Neural cell (in vitro differentiated cells): ENCODE measurements around the gene NFIA. TPM values are rescaled to one million over a fixed set of nuclear protein-coding genes. Genes with fewer than 3 reads are reported as not detected.

ENCODE experiments used
- H2AFZ ChIP-seq: fragments of 200-600, 300-800 bp; sonication (generic), shearing (Covaris generic); 2 replicates; pipeline ENCODE4 v1.6.0; 2014; ENCODE audit warnings: low read depth, mild to moderate bottlenecking, antibody characterized with exemption, low read length, moderate library complexity
- H3F3A ChIP-seq: fragments of 200-600 bp; shearing (Covaris generic); 2 replicates; pipeline ENCODE4 v1.6.1; 2016; ENCODE audit warnings: mild to moderate bottlenecking, moderate library complexity, mixed read lengths, antibody characterized with exemption, low read length; ENCODE audit not compliant: insufficient read depth, poor library complexity, severe bottlenecking
- H3K27ac ChIP-seq: fragments of 200-600, 300-800 bp; sonication (generic), shearing (Covaris generic); 2 replicates; pipeline ENCODE4 v1.5.1; 2014; ENCODE audit warnings: mild to moderate bottlenecking, low read length, moderate library complexity
- H3K27me3 ChIP-seq: fragments of 300-800, 200-600 bp; sonication (generic), shearing (Covaris generic); 2 replicates; pipeline ENCODE4 v1.6.0; 2014; ENCODE audit warnings: mild to moderate bottlenecking, low read depth, low read length, moderate library complexity; ENCODE audit not compliant: insufficient read depth
- H3K36me3 ChIP-seq: fragments of 300-800, 200-600 bp; sonication (generic), shearing (Covaris generic); 2 replicates; pipeline ENCODE4 v1.5.1; 2014; ENCODE audit warnings: mild to moderate bottlenecking, antibody characterized with exemption, low read length, moderate library complexity; ENCODE audit not compliant: insufficient read depth
- H3K4me2 ChIP-seq: fragments of 300-800, 200-600 bp; sonication (generic), shearing (Covaris generic); 2 replicates; pipeline ENCODE4 v1.6.0; 2014; ENCODE audit warnings: mild to moderate bottlenecking, low read length
- H3K4me3 ChIP-seq: fragments of 300-800, 200-600 bp; sonication (generic), shearing (Covaris generic); 2 replicates; pipeline ENCODE4 v1.5.1; 2014; ENCODE audit warnings: mild to moderate bottlenecking, low read length, moderate library complexity
- H3K79me2 ChIP-seq: fragments of 200-600 bp; shearing (Covaris generic); replicated peaks from 2 replicates; pipeline ENCODE4 v1.6.0; 2014; ENCODE audit warnings: mild to moderate bottlenecking, low read length, moderate library complexity; ENCODE audit not compliant: insufficient read depth
- H3K9ac ChIP-seq: fragments of 300-800, 200-600 bp; sonication (generic), shearing (Covaris generic); 2 replicates; pipeline ENCODE4 v1.6.1; 2016; ENCODE audit warnings: mild to moderate bottlenecking, low read length, mixed read lengths
- H3K9me2 ChIP-seq: fragments of 200-600 bp; shearing (Covaris generic); 2 replicates; pipeline ENCODE4 v1.6.1; 2016; ENCODE audit warnings: mild to moderate bottlenecking, low read length, mixed read lengths; ENCODE audit not compliant: insufficient read depth
- H3K9me3 ChIP-seq: fragments of 200-600, 300-800 bp; sonication (generic), shearing (Covaris generic); 2 replicates; pipeline ENCODE4 v1.6.1; 2016; ENCODE audit warnings: mild to moderate bottlenecking, mixed run types, low read length, moderate library complexity, mixed read lengths
- H4K20me1 ChIP-seq: fragments of 200-600 bp; shearing (Covaris generic); 2 replicates; pipeline ENCODE4 v1.6.1; 2016; ENCODE audit warnings: mild to moderate bottlenecking, mixed run types; ENCODE audit not compliant: insufficient read depth
- EP300 ChIP-seq: fragments of 450-650 bp; conservative IDR thresholded peaks from 2 replicates; pipeline ENCODE4 v1.6.1; 2014; ENCODE audit warnings: antibody characterized with exemption, mild to moderate bottlenecking, moderate library complexity; ENCODE audit not compliant: poor library complexity, severe bottlenecking
- EZH2 ChIP-seq: fragments of 200-600, 300-800 bp; shearing (Covaris generic), sonication (generic); IDR thresholded peaks from 2 replicates; pipeline ENCODE4 v1.6.1; 2014; ENCODE audit warnings: antibody characterized with exemption, low read length, borderline replicate concordance, mild to moderate bottlenecking; ENCODE audit not compliant: insufficient read depth, poor library complexity, severe bottlenecking
- MXI1 ChIP-seq: fragments of 450-650 bp; conservative IDR thresholded peaks from 2 replicates; pipeline ENCODE4 v1.6.1; 2014; ENCODE audit warnings: antibody characterized with exemption, mild to moderate bottlenecking; ENCODE audit not compliant: poor library complexity, severe bottlenecking
- POLR2AphosphoS5 ChIP-seq: IDR thresholded peaks from 2 replicates; pipeline ENCODE4 v1.6.1; 2012
- RAD21 ChIP-seq: fragments of 450-650 bp; conservative IDR thresholded peaks from 2 replicates; pipeline ENCODE4 v1.6.1; 2014; ENCODE audit warnings: antibody characterized with exemption, mild to moderate bottlenecking, moderate library complexity
- SMC3 ChIP-seq: fragments of 450-650 bp; conservative IDR thresholded peaks from 2 replicates; pipeline ENCODE4 v1.6.1; 2014; ENCODE audit warnings: antibody characterized with exemption, mild to moderate bottlenecking, moderate library complexity; ENCODE audit not compliant: poor library complexity
- TAF1 ChIP-seq: IDR thresholded peaks from 2 replicates; pipeline ENCODE4 v1.6.1; 2012; ENCODE audit warnings: low read depth
- polyA plus RNA-seq: library from polyadenylated mRNA; depleted of rRNA; stranded (reverse); fragments of >200 nt; gene quantifications from 2 replicates; pipeline ENCODE4 v1.2.3, GENCODE V29; 2014
- TF ChIP-seq, protein P1 (sequence below): IDR thresholded peaks from 2 replicates; pipeline ENCODE4 v1.6.1; 2012; ENCODE audit warnings: borderline replicate concordance
- TF ChIP-seq, protein P2 (sequence below): fragments of 450-650 bp; IDR thresholded peaks from 2 replicates; pipeline ENCODE4 v1.5.1; 2014; ENCODE audit warnings: antibody characterized with exemption, mild to moderate bottlenecking, moderate library complexity; ENCODE audit not compliant: poor library complexity, severe bottlenecking

Gene NFIA
- polyA plus RNA-seq, 1 donor from 2014 or later: 0.47 TPM

DNA sequence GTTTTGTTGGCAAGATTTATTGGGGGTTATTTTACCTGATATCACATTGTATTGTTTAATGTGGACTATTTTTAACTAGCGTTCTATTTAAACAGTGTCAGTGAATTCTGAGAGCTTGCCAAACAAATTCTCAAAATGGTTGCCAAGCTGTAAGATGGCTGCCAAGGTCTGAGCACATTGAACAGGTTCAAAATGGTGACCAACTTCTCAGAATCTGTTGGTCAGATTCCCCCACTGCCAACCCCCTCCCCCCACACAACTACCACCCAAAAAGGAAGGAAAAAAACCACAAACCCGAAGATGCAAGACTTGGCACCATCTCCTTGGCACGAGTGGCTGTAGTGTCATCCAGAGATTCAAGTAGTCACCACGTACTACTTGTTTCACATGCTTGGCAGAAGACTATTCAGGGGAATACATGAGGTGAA is 159.1 kb downstream of the NFIA start:
- H2AFZ ChIP-seq: no peak overlapping the region
- H4K20me1 ChIP-seq: no peaks in the 10 kb centered on the region
- no peaks in the 10 kb centered on the region for H3K36me3 ChIP-seq
- H3K4me2 ChIP-seq: no peak overlapping the region
- H3F3A ChIP-seq: no peaks in the 10 kb centered on the region
- no peaks in the 10 kb centered on the region for H3K79me2 ChIP-seq
- no peak overlapping the region for H3K27ac ChIP-seq
- no peak overlapping the region for H3K4me3 ChIP-seq
- no peaks in the 10 kb centered on the region for H3K27me3 ChIP-seq
- TF ChIP-seq MXI1: no peak
- no peak for TF ChIP-seq SMC3
- TF ChIP-seq EZH2: no peak
- TF ChIP-seq, protein P1, sequence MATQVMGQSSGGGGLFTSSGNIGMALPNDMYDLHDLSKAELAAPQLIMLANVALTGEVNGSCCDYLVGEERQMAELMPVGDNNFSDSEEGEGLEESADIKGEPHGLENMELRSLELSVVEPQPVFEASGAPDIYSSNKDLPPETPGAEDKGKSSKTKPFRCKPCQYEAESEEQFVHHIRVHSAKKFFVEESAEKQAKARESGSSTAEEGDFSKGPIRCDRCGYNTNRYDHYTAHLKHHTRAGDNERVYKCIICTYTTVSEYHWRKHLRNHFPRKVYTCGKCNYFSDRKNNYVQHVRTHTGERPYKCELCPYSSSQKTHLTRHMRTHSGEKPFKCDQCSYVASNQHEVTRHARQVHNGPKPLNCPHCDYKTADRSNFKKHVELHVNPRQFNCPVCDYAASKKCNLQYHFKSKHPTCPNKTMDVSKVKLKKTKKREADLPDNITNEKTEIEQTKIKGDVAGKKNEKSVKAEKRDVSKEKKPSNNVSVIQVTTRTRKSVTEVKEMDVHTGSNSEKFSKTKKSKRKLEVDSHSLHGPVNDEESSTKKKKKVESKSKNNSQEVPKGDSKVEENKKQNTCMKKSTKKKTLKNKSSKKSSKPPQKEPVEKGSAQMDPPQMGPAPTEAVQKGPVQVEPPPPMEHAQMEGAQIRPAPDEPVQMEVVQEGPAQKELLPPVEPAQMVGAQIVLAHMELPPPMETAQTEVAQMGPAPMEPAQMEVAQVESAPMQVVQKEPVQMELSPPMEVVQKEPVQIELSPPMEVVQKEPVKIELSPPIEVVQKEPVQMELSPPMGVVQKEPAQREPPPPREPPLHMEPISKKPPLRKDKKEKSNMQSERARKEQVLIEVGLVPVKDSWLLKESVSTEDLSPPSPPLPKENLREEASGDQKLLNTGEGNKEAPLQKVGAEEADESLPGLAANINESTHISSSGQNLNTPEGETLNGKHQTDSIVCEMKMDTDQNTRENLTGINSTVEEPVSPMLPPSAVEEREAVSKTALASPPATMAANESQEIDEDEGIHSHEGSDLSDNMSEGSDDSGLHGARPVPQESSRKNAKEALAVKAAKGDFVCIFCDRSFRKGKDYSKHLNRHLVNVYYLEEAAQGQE: no peak
- no peak for TF ChIP-seq TAF1
- TF ChIP-seq RAD21: no peak
- no peak for TF ChIP-seq EP300
- TF ChIP-seq, protein P2, sequence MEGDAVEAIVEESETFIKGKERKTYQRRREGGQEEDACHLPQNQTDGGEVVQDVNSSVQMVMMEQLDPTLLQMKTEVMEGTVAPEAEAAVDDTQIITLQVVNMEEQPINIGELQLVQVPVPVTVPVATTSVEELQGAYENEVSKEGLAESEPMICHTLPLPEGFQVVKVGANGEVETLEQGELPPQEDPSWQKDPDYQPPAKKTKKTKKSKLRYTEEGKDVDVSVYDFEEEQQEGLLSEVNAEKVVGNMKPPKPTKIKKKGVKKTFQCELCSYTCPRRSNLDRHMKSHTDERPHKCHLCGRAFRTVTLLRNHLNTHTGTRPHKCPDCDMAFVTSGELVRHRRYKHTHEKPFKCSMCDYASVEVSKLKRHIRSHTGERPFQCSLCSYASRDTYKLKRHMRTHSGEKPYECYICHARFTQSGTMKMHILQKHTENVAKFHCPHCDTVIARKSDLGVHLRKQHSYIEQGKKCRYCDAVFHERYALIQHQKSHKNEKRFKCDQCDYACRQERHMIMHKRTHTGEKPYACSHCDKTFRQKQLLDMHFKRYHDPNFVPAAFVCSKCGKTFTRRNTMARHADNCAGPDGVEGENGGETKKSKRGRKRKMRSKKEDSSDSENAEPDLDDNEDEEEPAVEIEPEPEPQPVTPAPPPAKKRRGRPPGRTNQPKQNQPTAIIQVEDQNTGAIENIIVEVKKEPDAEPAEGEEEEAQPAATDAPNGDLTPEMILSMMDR: no peak
- TF ChIP-seq POLR2AphosphoS5: no peak
- H3K9ac ChIP-seq: no peak overlapping the region
- H3K9me3 ChIP-seq: no peaks in the 10 kb centered on the region
- no peaks in the 10 kb centered on the region for H3K9me2 ChIP-seq

DNA sequence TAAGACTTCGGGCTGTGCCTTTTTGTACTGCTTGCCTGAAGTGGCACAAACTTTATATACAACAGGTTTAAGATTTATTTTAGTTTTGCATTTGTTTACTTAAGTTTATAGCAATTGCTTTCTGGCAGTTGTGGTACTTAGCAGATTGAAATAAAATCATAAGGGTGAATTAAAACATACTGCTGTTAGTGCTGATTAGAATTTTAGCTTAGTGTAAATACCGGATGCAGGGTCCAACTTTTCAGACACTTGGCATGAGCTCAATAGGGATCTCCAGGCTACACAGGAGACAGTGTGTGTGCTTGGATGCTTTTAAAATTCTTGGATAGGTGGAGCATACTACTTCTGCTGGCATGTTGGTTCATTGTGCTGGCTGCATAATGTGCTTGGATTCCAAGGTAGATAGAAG is 159.6 kb downstream of the NFIA start:
- H3K4me3 ChIP-seq: no peak overlapping the region
- no peak for TF ChIP-seq SMC3
- no peaks in the 10 kb centered on the region for H3K79me2 ChIP-seq

DNA sequence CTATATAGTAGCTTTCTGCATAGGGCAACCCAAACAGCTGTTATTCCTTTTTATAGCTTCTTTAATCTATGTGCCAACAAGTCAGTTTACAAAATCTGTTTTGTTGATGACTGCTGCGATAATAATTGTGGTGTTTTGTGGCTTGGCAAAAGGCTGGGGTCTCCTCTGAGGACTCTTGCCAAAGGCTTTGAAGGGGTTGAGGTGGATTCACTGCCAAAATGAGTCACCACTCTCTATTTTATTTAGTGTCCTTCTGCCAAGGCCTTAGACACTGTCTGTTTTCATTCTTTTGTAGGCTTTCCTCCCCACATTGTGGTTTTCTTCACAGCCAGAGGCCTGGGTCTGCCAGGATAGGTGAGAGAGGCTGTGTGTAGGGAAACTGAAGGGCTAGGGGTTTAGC is 161.8 kb downstream of the NFIA start:
- H3K36me3 ChIP-seq: no peaks in the 10 kb centered on the region
- no peaks in the 10 kb centered on the region for H3K9me3 ChIP-seq
- H3K27me3 ChIP-seq: no peaks in the 10 kb centered on the region
- H3K9me2 ChIP-seq: no peaks in the 10 kb centered on the region
- no peak overlapping the region for H3K27ac ChIP-seq
- H3K79me2 ChIP-seq: no peaks in the 10 kb centered on the region
- no peak overlapping the region for H2AFZ ChIP-seq
- no peak overlapping the region for H3K4me2 ChIP-seq
- no peaks in the 10 kb centered on the region for H4K20me1 ChIP-seq
- H3K9ac ChIP-seq: no peak overlapping the region
- no peak for TF ChIP-seq POLR2AphosphoS5
- TF ChIP-seq TAF1: no peak
- no peak for TF ChIP-seq MXI1
- no peak for TF ChIP-seq RAD21
- H3K4me3 ChIP-seq: no peak overlapping the region
- H3F3A ChIP-seq: no peaks in the 10 kb centered on the region

More for the DNA sequence above, 159.6 kb downstream of the NFIA start:
- H3F3A ChIP-seq: no peaks in the 10 kb centered on the region
- no peaks in the 10 kb centered on the region for H3K9me2 ChIP-seq
- no peak overlapping the region for H3K9ac ChIP-seq
- H3K9me3 ChIP-seq: no peaks in the 10 kb centered on the region
- H4K20me1 ChIP-seq: no peaks in the 10 kb centered on the region
- H3K36me3 ChIP-seq: no peaks in the 10 kb centered on the region
- H3K4me2 ChIP-seq: no peak overlapping the region
- no peak overlapping the region for H2AFZ ChIP-seq
- H3K27ac ChIP-seq: no peak overlapping the region
- no peaks in the 10 kb centered on the region for H3K27me3 ChIP-seq
